Measurements from ENCODE around the gene CHRNB4. TPM values are rescaled to one million over a fixed set of nuclear protein-coding genes. Genes with fewer than 3 reads are reported as not detected.

Gene CHRNB4
- total RNA-seq, 2 experiments from 2014 or later: not detected

DNA sequence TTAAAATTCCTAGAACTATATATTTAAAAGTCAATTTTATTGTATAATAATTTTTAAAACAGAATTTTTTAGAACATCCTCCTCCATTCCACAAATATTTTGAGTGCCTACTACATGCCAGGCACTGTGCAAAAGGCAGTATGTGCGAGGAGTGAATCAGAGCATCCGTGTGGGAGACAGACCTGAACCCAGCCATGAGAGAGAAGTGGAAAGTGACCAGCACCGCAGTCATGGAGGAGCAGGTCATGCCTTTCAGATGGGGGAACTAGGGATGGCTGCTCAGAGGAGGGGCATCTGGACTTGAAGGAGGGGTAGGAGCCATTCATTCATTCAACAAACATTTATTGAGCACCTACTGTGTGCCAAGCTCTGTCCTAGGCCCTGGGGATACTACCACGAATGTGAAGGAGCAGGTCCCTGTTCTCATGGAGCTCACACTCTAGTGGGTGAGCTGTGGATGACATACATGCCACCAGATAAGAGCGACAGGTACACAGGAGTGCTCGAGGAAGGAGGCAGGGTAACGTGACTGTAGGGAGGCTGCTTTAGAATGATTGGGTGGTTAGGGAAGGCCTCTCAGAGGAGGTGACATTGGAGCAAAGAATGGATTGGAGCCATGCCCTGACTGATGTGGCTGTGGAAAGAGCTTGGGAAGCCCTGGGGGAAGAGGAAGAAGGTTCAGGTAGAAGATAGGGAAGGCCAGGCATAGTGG is 17.1 kb downstream of the CHRNB4 start:
- CTCF ChIA-PET: interaction anchor here (0.8 kb wide), 1 partner anchor 86 kb away, joined by 3 read pairs; no protein-coding TSS in a partner anchor
- peaks cover 2% of the 10 kb centered on the region for H3K4me1 Mint-ChIP-seq
- H3K4me3 Mint-ChIP-seq: no peak overlapping the region
- ATAC-seq (no peak), DNase-seq (no peak)
- no peaks in the 10 kb centered on the region for H3K36me3 Mint-ChIP-seq
- H3K9me3 Mint-ChIP-seq (ENCODE audit: low read depth): no peaks in the 10 kb centered on the region
- H3K27ac Mint-ChIP-seq: no peak overlapping the region
- H3K27me3 Mint-ChIP-seq: peaks cover 62% of the 10 kb centered on the region

DNA sequence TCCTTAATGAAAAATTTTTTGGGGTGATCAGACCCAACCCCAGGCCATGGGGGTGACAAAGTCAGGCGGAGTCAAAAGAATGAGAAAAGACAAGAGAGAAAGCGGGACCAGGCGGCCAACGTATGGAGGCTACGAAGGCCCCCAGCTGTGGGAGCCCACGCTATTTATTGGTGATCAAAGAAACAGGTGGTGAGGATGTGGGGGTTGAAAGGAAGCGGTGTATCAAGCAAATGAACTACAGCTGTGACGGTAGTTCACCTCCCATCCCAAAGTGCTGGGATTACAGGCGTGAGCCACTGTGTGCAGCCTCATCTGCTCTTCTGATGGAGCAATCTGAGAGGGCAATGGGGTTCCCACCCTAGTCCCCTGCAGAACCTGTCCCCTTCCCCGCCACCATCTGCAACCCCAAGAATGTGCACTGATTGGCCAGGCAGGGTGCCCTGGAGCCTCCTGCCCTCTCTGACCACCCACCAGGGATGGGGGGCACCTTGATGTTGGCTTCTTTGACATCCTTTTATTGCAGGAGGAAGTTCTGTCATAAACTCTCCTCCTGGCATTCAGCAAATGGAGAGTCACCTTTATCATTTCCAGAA is 19.1 kb downstream of the CHRNB4 start:
- H3K27me3 Mint-ChIP-seq: peaks cover 66% of the 10 kb centered on the region
- H3K4me1 Mint-ChIP-seq: peaks cover 4% of the 10 kb centered on the region
- no peaks in the 10 kb centered on the region for H3K36me3 Mint-ChIP-seq
- no peak overlapping the region for H3K4me3 Mint-ChIP-seq
- ATAC-seq (no peak), DNase-seq (no peak)
- no peaks in the 10 kb centered on the region for H3K9me3 Mint-ChIP-seq (ENCODE audit: low read depth)
- CTCF ChIA-PET: interaction anchor here (0.7 to 1.9 kb wide), 6 partner anchors 10 to 129 kb away, joined by 3 to 5 read pairs (median 3); no protein-coding TSS in a partner anchor
- no peak overlapping the region for H3K27ac Mint-ChIP-seq

- CTCF ChIA-PET: interaction anchor here (0.8 to 1.9 kb wide), 5 partner anchors 11 to 131 kb away, joined by 3 to 5 read pairs (median 3); no protein-coding TSS in a partner anchor
- no peak within 1 kb of the TSS for H3K4me3 Mint-ChIP-seq
- H3K36me3 Mint-ChIP-seq: no peaks in the 10 kb centered on the region
- no peaks in the 10 kb centered on the region for H3K9me3 Mint-ChIP-seq (ENCODE audit: low read depth)
- ATAC-seq (no peak), DNase-seq (no peak)
- H3K27ac Mint-ChIP-seq: no peak within 1 kb of the TSS
- peaks cover 4% of the 10 kb centered on the region for H3K4me1 Mint-ChIP-seq
- H3K27me3 Mint-ChIP-seq: peaks cover 56% of the 10 kb centered on the region
Measured at GRCh38 chr15:78620527-78621421, 20.2 kb downstream of the CHRNB4 start, which contains the start of gene CHRNA3. Gene CHRNA3 (minus strand): TSS chr15:78620996. CDS start chr15:78620794, 202 bp downstream.

DNA sequence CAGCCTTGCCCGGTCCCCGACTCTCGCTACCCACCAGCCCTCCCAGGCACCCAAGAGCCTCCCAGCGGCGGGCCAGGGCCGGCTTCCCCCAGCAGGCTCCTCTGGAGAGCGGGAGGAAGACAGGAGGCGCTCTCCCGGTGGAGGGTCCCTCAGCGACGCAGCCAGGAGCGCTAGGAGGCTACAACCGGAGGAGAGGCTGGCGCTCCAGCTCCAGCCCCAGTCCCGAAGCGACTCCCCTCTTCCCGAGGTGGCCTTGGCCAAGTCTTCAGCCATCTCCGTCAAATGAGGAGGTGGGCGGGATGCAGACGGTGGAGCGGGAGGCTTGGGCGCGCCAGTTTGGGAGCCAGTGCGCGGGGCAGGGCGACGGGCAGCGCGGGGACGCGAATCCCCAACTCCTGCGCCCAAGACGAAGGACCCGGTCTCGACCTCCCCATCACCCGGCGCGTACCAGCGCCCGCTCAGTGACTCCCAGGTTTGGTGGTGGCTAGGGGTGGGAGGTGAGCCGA is 20.9 kb downstream of the CHRNB4 start:
- Mint-ChIP-seq H3K27me3 (peaks cover 59% of the 10 kb centered on the region), H3K9me3 (ENCODE audit: low read depth) (no peaks in the 10 kb centered on the region), H3K36me3 (no peaks in the 10 kb centered on the region), H3K27ac (no peak overlapping the region), H3K4me1 (peaks cover 4% of the 10 kb centered on the region), H3K4me3 (no peak overlapping the region)
- DNase-seq: no peak
- ATAC-seq: no peak
- CTCF ChIA-PET: interaction anchor here (1.0 to 2.2 kb wide), 6 partner anchors 19 to 131 kb away, joined by 3 to 26 read pairs (median 3); no protein-coding TSS in a partner anchor

GRCh38 chr15:78619022-78619950 is 21.7 kb downstream of the CHRNB4 start:
- no peak for DNase-seq
- Mint-ChIP-seq H3K4me1 (peaks cover 4% of the 10 kb centered on the region), H3K36me3 (no peaks in the 10 kb centered on the region), H3K9me3 (ENCODE audit: low read depth) (no peaks in the 10 kb centered on the region), H3K4me3 (no peak overlapping the region), H3K27me3 (peaks cover 58% of the 10 kb centered on the region), H3K27ac (no peak overlapping the region)
- CTCF ChIA-PET: interaction anchor here (0.8 to 2.2 kb wide), 11 partner anchors 13 to 142 kb away, joined by 3 to 26 read pairs (median 3); no protein-coding TSS in a partner anchor
- ATAC-seq: no peak

GRCh38 chr15:78618490-78618934 is 22.5 kb downstream of the CHRNB4 start:
- peaks cover 56% of the 10 kb centered on the region for H3K27me3 Mint-ChIP-seq
- ATAC-seq (peak; percentile 64), DNase-seq (peak; percentile 86)
- H3K4me3 Mint-ChIP-seq: no peak overlapping the region
- H3K36me3 Mint-ChIP-seq: no peaks in the 10 kb centered on the region
- CTCF ChIA-PET: interaction anchor here (0.8 to 2.2 kb wide), 8 partner anchors 12 to 143 kb away, joined by 3 to 26 read pairs (median 4); no protein-coding TSS in a partner anchor
- no peaks in the 10 kb centered on the region for H3K9me3 Mint-ChIP-seq (ENCODE audit: low read depth)
- H3K4me1 Mint-ChIP-seq: peaks cover 4% of the 10 kb centered on the region
- H3K27ac Mint-ChIP-seq: no peak overlapping the region

DNA sequence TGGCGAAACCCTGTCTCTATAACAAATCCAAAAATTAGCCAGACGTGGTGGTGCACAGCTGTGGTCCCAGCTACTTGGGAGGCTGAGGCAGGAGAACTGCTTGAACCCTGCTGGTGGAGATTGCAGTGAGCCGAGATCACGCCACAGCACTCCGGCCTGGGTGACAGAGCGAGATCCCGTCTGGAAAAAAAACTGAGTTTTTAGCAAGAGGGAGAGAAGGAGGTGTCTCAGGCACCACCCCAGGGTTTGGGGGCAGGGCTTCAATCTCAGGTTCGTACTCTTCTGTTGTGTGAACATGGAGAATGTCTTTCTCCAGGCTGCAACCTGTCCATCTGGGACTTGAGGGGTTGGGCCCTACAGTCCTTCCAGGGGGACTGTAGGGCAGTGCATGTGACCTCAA is 22.9 kb downstream of the CHRNB4 start:
- Mint-ChIP-seq H3K4me3 (no peak overlapping the region), H3K36me3 (no peaks in the 10 kb centered on the region), H3K9me3 (ENCODE audit: low read depth) (no peaks in the 10 kb centered on the region), H3K27ac (no peak overlapping the region), H3K4me1 (peaks cover 4% of the 10 kb centered on the region), H3K27me3 (peaks cover 52% of the 10 kb centered on the region)
- ATAC-seq: no peak
- CTCF ChIA-PET: interaction anchor here (2.0 to 2.2 kb wide), 3 partner anchors 91 to 133 kb away, joined by 5 to 26 read pairs (median 7); no protein-coding TSS in a partner anchor
- DNase-seq: no peak

GRCh38 chr15:78617516-78617915 is 23.5 kb downstream of the CHRNB4 start:
- Mint-ChIP-seq H3K4me1 (peaks cover 4% of the 10 kb centered on the region), H3K9me3 (ENCODE audit: low read depth) (no peaks in the 10 kb centered on the region), H3K27ac (no peak overlapping the region), H3K4me3 (no peak overlapping the region), H3K27me3 (peaks cover 47% of the 10 kb centered on the region), H3K36me3 (no peaks in the 10 kb centered on the region)
- DNase-seq (no peak), ATAC-seq (no peak)
- CTCF ChIA-PET: interaction anchor here (2.1 kb wide), 1 partner anchor 94 kb away, joined by 5 read pairs; no protein-coding TSS in a partner anchor

DNA sequence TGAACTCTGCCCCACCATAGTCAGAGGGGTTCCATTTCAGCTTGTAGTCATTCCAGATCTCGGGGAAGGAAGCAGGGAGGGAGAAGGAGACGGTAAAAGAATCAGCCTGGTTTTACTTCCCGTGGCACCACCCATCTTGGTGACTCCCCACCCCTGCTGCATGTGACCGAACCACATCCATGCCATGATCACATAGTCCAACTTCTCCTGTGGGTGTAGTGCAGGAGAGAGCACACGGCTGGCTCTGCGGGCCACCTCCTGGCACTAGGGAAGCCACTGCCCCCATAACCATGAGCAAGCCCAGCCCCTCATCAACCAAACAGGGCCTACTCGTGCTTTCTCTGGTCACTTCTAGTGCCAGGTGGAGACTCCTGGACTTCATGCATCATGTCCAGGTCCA is 23.9 kb downstream of the CHRNB4 start:
- Mint-ChIP-seq H3K4me3 (no peak overlapping the region), H3K4me1 (peaks cover 4% of the 10 kb centered on the region), H3K27me3 (peaks cover 42% of the 10 kb centered on the region), H3K36me3 (no peaks in the 10 kb centered on the region), H3K27ac (no peak overlapping the region), H3K9me3 (ENCODE audit: low read depth) (no peaks in the 10 kb centered on the region)
- no peak for ATAC-seq
- no peak for DNase-seq
- CTCF ChIA-PET: no interaction called here

- DNase-seq (peak; percentile 23), ATAC-seq (no peak)
- Mint-ChIP-seq H3K36me3 (no peaks in the 10 kb centered on the region), H3K4me1 (peaks cover 2% of the 10 kb centered on the region), H3K4me3 (no peak overlapping the region), H3K27ac (no peak overlapping the region), H3K27me3 (peaks cover 37% of the 10 kb centered on the region), H3K9me3 (ENCODE audit: low read depth) (no peaks in the 10 kb centered on the region)
- CTCF ChIA-PET: interaction anchor here (0.6 to 1.6 kb wide), 3 partner anchors 10 to 93 kb away, joined by 3 to 6 read pairs (median 5); no protein-coding TSS in a partner anchor
Measured at GRCh38 chr15:78616506-78616905, 24.5 kb downstream of the CHRNB4 start.

DNA sequence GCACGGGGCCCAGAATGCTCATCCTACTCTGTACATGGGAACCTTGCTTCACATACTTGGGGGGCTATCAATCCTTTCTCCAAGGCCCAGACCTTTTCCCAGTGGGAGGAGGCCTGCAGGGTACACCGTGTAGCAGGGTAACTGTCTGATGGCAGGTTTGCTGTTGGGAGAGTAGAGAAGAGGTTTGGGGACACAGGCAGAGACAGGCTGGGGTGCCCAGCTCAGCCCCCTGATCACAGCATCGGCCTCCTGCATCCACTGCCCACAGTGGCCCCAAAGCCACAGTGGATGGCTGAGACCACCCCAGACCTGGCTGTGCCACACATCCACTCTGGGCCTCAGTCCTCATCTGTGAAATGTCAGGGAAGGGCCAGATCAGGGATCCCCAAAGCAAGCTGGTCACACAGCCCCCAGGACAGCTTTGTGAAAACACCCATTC is 25.8 kb downstream of the CHRNB4 start:
- no peaks in the 10 kb centered on the region for H3K9me3 Mint-ChIP-seq (ENCODE audit: low read depth)
- CTCF ChIA-PET: interaction anchor here (1.6 kb wide), 2 partner anchors 9 to 14 kb away, joined by 5 to 6 read pairs; no protein-coding TSS in a partner anchor
- H3K4me3 Mint-ChIP-seq: no peak overlapping the region
- peaks cover 2% of the 10 kb centered on the region for H3K4me1 Mint-ChIP-seq
- ATAC-seq (no peak), DNase-seq (peak; percentile 11)
- H3K27me3 Mint-ChIP-seq: peaks cover 31% of the 10 kb centered on the region
- no peak overlapping the region for H3K27ac Mint-ChIP-seq
- H3K36me3 Mint-ChIP-seq: no peaks in the 10 kb centered on the region

- Mint-ChIP-seq H3K27me3 (peaks cover 22% of the 10 kb centered on the region), H3K27ac (no peak overlapping the region), H3K9me3 (ENCODE audit: low read depth) (no peaks in the 10 kb centered on the region), H3K36me3 (no peaks in the 10 kb centered on the region), H3K4me1 (peaks cover 2% of the 10 kb centered on the region), H3K4me3 (no peak overlapping the region)
- CTCF ChIA-PET: interaction anchor here (1.2 to 1.6 kb wide), 2 partner anchors 13 to 96 kb away, joined by 4 to 5 read pairs; no protein-coding TSS in a partner anchor
- ATAC-seq (no peak), DNase-seq (no peak)
Measured at GRCh38 chr15:78614021-78614420, 27.0 kb downstream of the CHRNB4 start.

Data from activated CD8-positive, alpha-beta memory T cell treated with anti-CD3 and anti-CD28 coated beads, Interleukin-2, amount 10 ng/mL, durations not matched to agents 7 days and 5 days (primary cell).